BJ (cell line): ENCODE data around the gene COL7A1. TPM values are rescaled to one million over a fixed set of nuclear protein-coding genes. Genes with fewer than 3 reads are reported as not detected.
A peak's percentile ranks its signal among the peaks of the same experiment; 100 is the strongest.

Experiments used
- CTCF ChIA-PET: fragments of 350-600 bp; formaldehyde crosslinking; extraction: SDS; loops from one replicate; lab custom pipeline; 2021; ENCODE audit warnings: antibody characterized with exemption, inconsistent platforms; lab: Yijun Ruan, JAX
- POLR2A ChIA-PET: fragments of 300-600 bp; sonication (Branson Sonifier 250); formaldehyde crosslinking; extraction: SDS; loops from one replicate; lab custom pipeline; 2021; ENCODE audit warnings: antibody characterized with exemption; lab: Charles Lee
- DNase-seq: peaks from one replicate; pipeline ENCODE4 v3.0.0-alpha.2; 2011; ENCODE audit warnings: low read depth
- H3K27me3 ChIP-seq: 2 replicates; pipeline ENCODE4 v1.6.0; 2011; ENCODE audit warnings: low read length; ENCODE audit not compliant: control insufficient read depth, insufficient read depth
- H3K36me3 ChIP-seq: 2 replicates; pipeline ENCODE4 v1.5.1; 2011; ENCODE audit warnings: low read length; ENCODE audit not compliant: control insufficient read depth, insufficient read depth
- H3K4me3 ChIP-seq: 2 replicates; pipeline ENCODE4 v1.5.1; 2011; ENCODE audit warnings: low read depth, mild to moderate bottlenecking, control low read depth, low read length
- CTCF ChIP-seq: IDR thresholded peaks from 2 replicates; pipeline ENCODE4 v1.5.1; 2011; ENCODE audit warnings: low read depth, mild to moderate bottlenecking, control low read depth, inconsistent platforms, low read length, moderate library complexity; ENCODE audit not compliant: insufficient read depth
- polyA minus RNA-seq: library from RNA; depleted of rRNA, polyadenylated mRNA; stranded (reverse); fragments of >200 nt; gene quantifications from 2 replicates; pipeline ENCODE4 v1.2.3, GENCODE V29; 2011; rRNA and poly(A)+ RNA removed
- polyA plus RNA-seq: library from polyadenylated mRNA; depleted of rRNA; stranded (reverse); fragments of >200 nt; gene quantifications from 2 replicates; pipeline ENCODE4 v1.2.3, GENCODE V29; 2011; rRNA removed

COL7A1 gene
- polyA plus RNA-seq = 41.6 and 60.8 TPM in 2 replicates
- 46.6 and 46.9 TPM in 2 replicates for polyA minus RNA-seq

GRCh38 chr3:48595075-48595525 is at the start of gene COL7A1:
Gene COL7A1, minus strand, starts transcription at chr3:48595329. Its CDS starts 170 bp downstream, at chr3:48595159.
- no peak for TF ChIP-seq CTCF
- H3K36me3 ChIP-seq = peaks cover 30% of the 10 kb centered on the region
- H3K4me3 ChIP-seq = peak within 1 kb of the TSS; percentile 61
- ChIA-PET CTCF (interaction anchor here (0.7 to 5.4 kb wide), 2 partner anchors 13 to 35 kb away, joined by 3 to 43 read pairs; no protein-coding TSS in a partner anchor), POLR2A (no interaction called here)
- no peaks in the 10 kb centered on the region for H3K27me3 ChIP-seq
- DNase-seq = no peak

- H3K27me3 ChIP-seq = no peaks in the 10 kb centered on the region
- no peak for DNase-seq
- H3K4me3 ChIP-seq = no peak overlapping the region
- CTCF ChIA-PET = no interaction called here
- TF ChIP-seq CTCF = no peak
- H3K36me3 ChIP-seq = peaks cover 1% of the 10 kb centered on the region; the same call in 1 of the 2 replicates
- POLR2A ChIA-PET = no interaction called here
Observed at GRCh38 chr3:48642605-48643004, 47.5 kb upstream of the COL7A1 start.

- CTCF ChIA-PET = interaction anchor here (1.8 kb wide), 1 partner anchor 16 kb away, joined by 4 read pairs; no protein-coding TSS in a partner anchor
- DNase-seq = no peak
- Histone ChIP-seq H3K4me3 (no peak overlapping the region), H3K27me3 (no peaks in the 10 kb centered on the region), H3K36me3 (peaks cover 1% of the 10 kb centered on the region; the same call in 1 of the 2 replicates)
- POLR2A ChIA-PET = no interaction called here
- no peak for TF ChIP-seq CTCF
Observed at GRCh38 chr3:48641396-48641795, 46.3 kb upstream of the COL7A1 start.

GRCh38 chr3:48639944-48640606 is 44.9 kb upstream of the COL7A1 start:
- Histone ChIP-seq H3K27me3 (no peaks in the 10 kb centered on the region), H3K4me3 (no peak overlapping the region), H3K36me3 (peaks cover 1% of the 10 kb centered on the region; the same call in 1 of the 2 replicates)
- ChIA-PET POLR2A (no interaction called here), CTCF (interaction anchor here (1.1 to 1.8 kb wide), 2 partner anchors 14 to 17 kb away, joined by 3 to 4 read pairs; no protein-coding TSS in a partner anchor)
- DNase-seq = no peak
- no peak for TF ChIP-seq CTCF

GRCh38 chr3:48637305-48637704 is 42.2 kb upstream of the COL7A1 start:
- CTCF ChIA-PET = no interaction called here
- POLR2A ChIA-PET = no interaction called here
- Histone ChIP-seq H3K4me3 (no peak overlapping the region), H3K36me3 (peaks cover 7% of the 10 kb centered on the region), H3K27me3 (no peaks in the 10 kb centered on the region)
- TF ChIP-seq CTCF = no peak
- DNase-seq = no peak
